ENCODE data around the gene ITGB2. TPM values are rescaled to one million over a fixed set of nuclear protein-coding genes. Genes with fewer than 3 reads are reported as not detected.

The ITGB2 gene
- total RNA-seq, 1 experiment from 2014 or later, result 1.5 TPM

GRCh38 chr21:44873356-44874239 lies 47.1 kb downstream of the ITGB2 start, which contains the start of gene PTTG1IP:
Gene PTTG1IP, minus strand, starts transcription at chr21:44873690. Its CDS starts 74 bp downstream, at chr21:44873616.
- Histone ChIP-seq H3K9me3 (ENCODE audit: control insufficient read depth in 1 of 2, insufficient read depth in 1 of 2, low read depth in 1 of 2, low read length in 2 of 2) (no peaks in the 10 kb centered on the region), H3K4me1 (ENCODE audit: control insufficient read depth in 1 of 2, insufficient read depth in 2 of 2, low read length in 2 of 2) (peaks cover 36 to 48% of the 10 kb centered on the region in 2 experiments), H2AFZ (ENCODE audit: low read depth, low read length, poor library complexity, severe bottlenecking) (no peak within 1 kb of the TSS), H3K79me2 (ENCODE audit: insufficient read depth, low read length) (peaks cover 42% of the 10 kb centered on the region), H3K36me3 (ENCODE audit: control insufficient read depth in 1 of 2, insufficient read depth in 2 of 2, low read length in 2 of 2) (no peaks in the 10 kb centered on the region), H3K4me3 (replicated peaks in 1 of 2; ENCODE audit: low read depth in 1 of 2, low read length in 2 of 2) (peak within 1 kb of the TSS; percentile 84), H3K27ac (ENCODE audit: low read depth, low read length) (peak within 1 kb of the TSS; percentile 69), H3K4me2 (ENCODE audit: low read length) (peak within 1 kb of the TSS; percentile 97), H3K9me2 (ENCODE audit: insufficient read depth) (no peaks in the 10 kb centered on the region), H4K20me1 (ENCODE audit: insufficient read depth) (no peaks in the 10 kb centered on the region; the same call in 1 of the 2 replicates), H3K27me3 (ENCODE audit: insufficient read depth, low read length) (no peaks in the 10 kb centered on the region), H3K9ac (ENCODE audit: low read length) (peak within 1 kb of the TSS; percentile 79)
- ChIA-PET RAD21 (ENCODE audit: low non-redundant PET in 1 of 2, low total read pairs in 2 of 2, uncharacterized antibody in 2 of 2, unreplicated experiment in 2 of 2) (interaction anchor here in 1 of 2 experiments (0.6 to 1.0 kb wide), 2 partner anchors 22 to 75 kb away, joined by 3 to 6 read pairs; no protein-coding TSS in a partner anchor), CTCF (interaction anchor here (0.7 to 2.0 kb wide), 4 partner anchors 19 to 255 kb away, joined by 3 to 10 read pairs (median 6); partner anchors contain the start of gene UBE2G2), POLR2A (interaction anchor here (0.5 to 1.4 kb wide), 4 partner anchors 9 to 55 kb away, joined by 3 to 6 read pairs (median 3); no protein-coding TSS in a partner anchor)
- BruUV-seq (replicated peaks), result no TSS peak
- DNase-seq (ENCODE audit: low read depth, low spot score) (peak; percentile 86), ATAC-seq (peak; percentile 77)
- TF ChIP-seq POLR2AphosphoS5 (IDR thresholded peaks at IDR 0.05; ENCODE audit: low read depth, low read length) (peak; percentile 84), REST (IDR thresholded peaks at IDR 0.05; ENCODE audit: low read depth) (no peak), MAX (IDR thresholded peaks at IDR 0.05) (no peak), CTCF (IDR thresholded peaks at IDR 0.05 in 2 of 3, conservative IDR thresholded peaks at IDR 0.05 in 1 of 3; ENCODE audit: borderline replicate concordance in 1 of 3, insufficient read depth in 1 of 3, low read depth in 2 of 3, low read length in 2 of 3) (no peak), POLR2A (IDR thresholded peaks at IDR 0.05; ENCODE audit: borderline replicate concordance, extremely low read depth, insufficient read depth, insufficient read length) (peak; percentile 50), JUND (IDR thresholded peaks at IDR 0.05) (no peak), SP1 (IDR thresholded peaks at IDR 0.05; ENCODE audit: low read depth) (no peak)
- intact Hi-C loops (cut with micrococcal nuclease), result no loop called here
